Esophagus muscularis mucosa (tissue), 4 donors: Measurements from ENCODE around the gene C17orf78. TPM values are rescaled to one million over a fixed set of nuclear protein-coding genes. Genes with fewer than 3 reads are reported as not detected.
"Not testable (repeated sequence)": the region's sequence is repeated elsewhere in the genome, so short reads cannot be mapped to it uniquely, and the experiment has no call there.

ENCODE experiments used
- DNase-seq: peaks from one replicate; pipeline ENCODE4 v3.0.0-alpha.2; 2017; ENCODE audit errors: extremely low spot score
- H3K27ac ChIP-seq, 4 donors: fragments of 200-600 bp; sonication (generic); replicated peaks in 1 of 4; 1 replicate in 3 of 4; 2 replicates in 1 of 4; pipeline ENCODE4 v1.5.1; 2016 to 2019; ENCODE audit warnings: mild to moderate bottlenecking in 1 of 4
- H3K27me3 ChIP-seq, 4 donors: fragments of 200-600 bp; sonication (generic); one replicate each; pipeline versions ENCODE4 v1.5.1 to v1.6.0; 2016 to 2019
- H3K36me3 ChIP-seq, 4 donors: fragments of 200-600 bp; sonication (generic); one replicate each; pipeline ENCODE4 v1.5.1; 2016 to 2019
- H3K4me1 ChIP-seq, 4 donors: fragments of 200-600 bp; sonication (generic); one replicate each; pipeline ENCODE4 v1.5.1; 2016 to 2019
- H3K4me3 ChIP-seq, 4 donors: fragments of 200-600 bp; sonication (generic); 1 replicate in 2 of 4; 2 replicates in 2 of 4; pipeline ENCODE4 v1.5.1; 2016 to 2019; ENCODE audit warnings: mild to moderate bottlenecking in 4 of 4, moderate library complexity in 1 of 4
- H3K9me3 ChIP-seq, 4 donors: fragments of 200-600 bp; sonication (generic); 1 replicate in 3 of 4; 2 replicates in 1 of 4; pipeline ENCODE4 v1.5.1; 2016 to 2019
- CTCF ChIP-seq, 3 experiments: fragments of 200-600 bp in 2 of 3; fragments of 450-650 bp in 1 of 3; sonication (generic) in 2 of 3; IDR thresholded peaks; one replicate each; pipeline ENCODE4 v1.5.1; 2017 to 2019; ENCODE audit warnings: antibody characterized with exemption in 3 of 3, mild to moderate bottlenecking in 2 of 3, moderate library complexity in 1 of 3
- EP300 ChIP-seq: sonication (generic); formaldehyde crosslinking; IDR thresholded peaks from one replicate; pipeline ENCODE4 v1.6.1; 2017; ENCODE audit warnings: antibody characterized with exemption
- POLR2A ChIP-seq: fragments of 450-650 bp; IDR thresholded peaks from one replicate; pipeline ENCODE4 v1.6.1; 2017; ENCODE audit warnings: antibody characterized with exemption, moderate library complexity, mild to moderate bottlenecking, low read depth
- POLR2AphosphoS5 ChIP-seq, 2 donors: sonication (generic); formaldehyde crosslinking; IDR thresholded peaks; one replicate each; pipeline ENCODE4 v1.6.1; 2017; ENCODE audit warnings: antibody characterized with exemption in 2 of 2
- WGBS: methylation state at CpG from one replicate; pipeline ENCODE4 v1.1.5; 2018; 5-methylcytosine and 5-hydroxymethylcytosine counted together
- intact Hi-C: fragments of 100-400 bp; cut with DNase I; formaldehyde crosslinking; loops from one replicate; pipeline ENCODE4 v1.15.1; 2023
- total RNA-seq, 4 donors: library from RNA; depleted of rRNA; stranded (reverse); fragments of >200 nt; gene quantifications; one replicate each; pipeline versions ENCODE4 v1.1.0 to v1.2.1, GENCODE V29; 2016

Gene C17orf78
- total RNA-seq, 4 donors from 2014 or later: not detected

- intact Hi-C loops: loop anchor here (5.0 kb wide), 2 partner anchors 49 to 81 kb away; partner anchors contain the start of gene DUSP14
- TF ChIP-seq POLR2AphosphoS5 (IDR thresholded peaks at IDR 0.05) (no peak), CTCF (IDR thresholded peaks at IDR 0.05) (no peak), EP300 (no peak), POLR2A (no peak)
- Histone ChIP-seq H3K4me3 (peak overlapping the region; percentile 81 to 94 (median 88)), H3K4me1 (peaks cover 14 to 33% (median 30%) of the 10 kb centered on the region in 4 donors), H3K27me3 (no peaks in the 10 kb centered on the region), H3K27ac (peak overlapping the region; percentile 91 to 95 (median 94)), H3K9me3 (no peaks in the 10 kb centered on the region), H3K36me3 (peaks cover 0 to 5% (median 3%) of the 10 kb centered on the region in 4 donors)
- WGBS: under 1% methylated on average over 17 of the region's 21 CpGs
- peak; percentile 93 for DNase-seq
Observed at GRCh38 chr17:37405955-37406634, 30.3 kb downstream of the C17orf78 start.

GRCh38 chr17:37406635-37407461, 31.1 kb downstream of the C17orf78 start, which contains the start of the genes ACACA and TADA2A:
Gene ACACA (minus strand): TSS chr17:37406836. CDS start chr17:37406299, 537 bp downstream.
Gene TADA2A (plus strand): TSS chr17:37406886. CDS start chr17:37411366, 4,480 bp downstream.
- Histone ChIP-seq H3K4me3 (peak within 1 kb of the TSS; percentile 81 to 94 (median 88)), H3K4me1 (peaks cover 14 to 33% (median 30%) of the 10 kb centered on the region in 4 donors), H3K27me3 (no peaks in the 10 kb centered on the region), H3K27ac (peak within 1 kb of the TSS; percentile 91 to 95 (median 94)), H3K9me3 (no peaks in the 10 kb centered on the region), H3K36me3 (peaks cover 6 to 12% (median 11%) of the 10 kb centered on the region in 4 donors)
- peak; percentile 94 for DNase-seq
- peak; percentile 47 for TF ChIP-seq POLR2A
- peak in 1 of 3 experiments; percentile 16 for TF ChIP-seq CTCF (IDR thresholded peaks at IDR 0.05)
- peak; percentile 72 to 80 for TF ChIP-seq POLR2AphosphoS5 (IDR thresholded peaks at IDR 0.05)
- no peak for TF ChIP-seq EP300
- intact Hi-C loops: loop anchor here (5.0 kb wide), 2 partner anchors 50 to 80 kb away; partner anchors contain the start of gene DUSP14
- WGBS: 0% methylated on average over 6 of the region's 98 CpGs

- not testable (repeated sequence) for DNase-seq, H3K9me3 ChIP-seq, H3K27me3 ChIP-seq
- WGBS: 89% methylated on average over 13 of the region's 13 CpGs
- H3K4me1 ChIP-seq: peaks cover 14 to 33% (median 30%) of the 10 kb centered on the region in 4 donors
- peaks cover 6 to 25% (median 23%) of the 10 kb centered on the region in 4 donors for H3K36me3 ChIP-seq
- intact Hi-C loops: loop anchor here (5.0 kb wide), 2 partner anchors 51 to 79 kb away; partner anchors contain the start of gene DUSP14
- peak overlapping the region; percentile 91 to 95 (median 94) for H3K27ac ChIP-seq
- peak overlapping the region in 2 of 4 donors; percentile 81 to 87 for H3K4me3 ChIP-seq
Observed at GRCh38 chr17:37408145-37408479, 32.3 kb downstream of the C17orf78 start.

GRCh38 chr17:37410357-37410756, 34.6 kb downstream of the C17orf78 start:
- 95% methylated on average over 3 of the region's 3 CpGs for WGBS
- intact Hi-C loops: no loop called here
- DNase-seq: no peak

More at GRCh38 chr17:37410357-37410756, 34.6 kb downstream of the C17orf78 start:
- peaks cover 16 to 46% (median 45%) of the 10 kb centered on the region in 4 donors for H3K36me3 ChIP-seq
- no peaks in the 10 kb centered on the region for H3K27me3 ChIP-seq
- H3K27ac ChIP-seq: no peak overlapping the region
- H3K9me3 ChIP-seq: no peaks in the 10 kb centered on the region
- H3K4me1 ChIP-seq: peaks cover 13 to 21% (median 20%) of the 10 kb centered on the region in 4 donors
- TF ChIP-seq POLR2AphosphoS5 (IDR thresholded peaks at IDR 0.05) (no peak), CTCF (IDR thresholded peaks at IDR 0.05) (no peak), POLR2A (no peak), EP300 (no peak)
- H3K4me3 ChIP-seq: no peak overlapping the region
